Upper lobe of right lung (tissue), 1 donor: Measurements from ENCODE around the gene CDK12. TPM values are rescaled to one million over a fixed set of nuclear protein-coding genes. Genes with fewer than 3 reads are reported as not detected.
"Not testable (repeated sequence)": the region's sequence is repeated elsewhere in the genome, so short reads cannot be mapped to it uniquely, and the experiment has no call there.

Experiments used
- ATAC-seq: fragments of 200-7000 bp; cut with Tn5 transposase; one replicate; pipeline ENCODE4 v1.9.1; 2020; ENCODE audit warnings: mild to moderate bottlenecking, moderate library complexity
- DNase-seq: peaks from one replicate; pipeline ENCODE4 v3.0.0-alpha.2; 2020
- H3K27ac ChIP-seq: fragments of 200-600 bp; one replicate; pipeline ENCODE4 v1.8.0; 2022
- H3K27me3 ChIP-seq: fragments of 200-600 bp; one replicate; pipeline ENCODE4 v1.8.0; 2022; ENCODE audit warnings: mild to moderate bottlenecking
- H3K36me3 ChIP-seq: fragments of 200-600 bp; one replicate; pipeline ENCODE4 v1.8.0; 2022
- H3K4me1 ChIP-seq: fragments of 200-600 bp; one replicate; pipeline ENCODE4 v1.8.0; 2022
- H3K4me3 ChIP-seq: fragments of 200-600 bp; one replicate; pipeline ENCODE4 v1.8.0; 2022; ENCODE audit warnings: mild to moderate bottlenecking
- H3K9me3 ChIP-seq: fragments of 200-600 bp; one replicate; pipeline ENCODE4 v1.8.0; 2022
- intact Hi-C: fragments of 100-400 bp; cut with DNase I; formaldehyde crosslinking; loops from one replicate; pipeline ENCODE4 v1.11.0; 2022
- total RNA-seq: library from RNA; stranded (reverse); fragmentation: NEBNext Ultra II Directional; extraction: Animal tissue kit (Norgen Biotek cat#: 25700); gene quantifications from one replicate; pipeline ENCODE4 v1.2.1, GENCODE V29; 2021
- TF ChIP-seq, protein P1 (sequence below): fragments of 200-600 bp; IDR thresholded peaks from one replicate; pipeline ENCODE4 v1.8.0; 2022; ENCODE audit warnings: antibody characterized with exemption
- donor health status: DM: no; HTN: yes; CAD: no; lungs with severe emphysema.

CDK12 gene
- total RNA-seq, 1 donor from 2014 or later: 53.6 TPM

DNA sequence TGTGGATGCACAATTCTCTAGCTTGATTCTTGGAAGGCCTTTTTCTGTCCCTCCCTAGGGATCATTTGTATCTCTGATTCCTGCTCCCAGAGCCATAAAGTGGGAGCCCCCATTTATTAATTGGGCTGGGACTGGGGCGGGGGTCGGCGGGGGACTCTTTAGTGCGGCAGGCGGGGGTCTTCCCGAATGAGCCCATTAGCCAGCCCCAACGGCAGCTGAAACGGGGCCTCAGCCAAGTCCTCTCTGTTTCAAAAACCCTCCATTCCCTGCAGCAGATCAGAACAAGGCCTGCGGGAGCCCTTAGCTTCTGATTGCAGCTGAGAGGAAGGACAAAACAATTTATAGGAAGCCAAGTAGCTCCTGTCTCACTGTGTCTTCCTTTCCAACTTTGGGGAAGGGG is 79.3 kb downstream of the CDK12 start:
- no peak for DNase-seq
- Histone ChIP-seq H3K9me3 (no peaks in the 10 kb centered on the region), H3K4me1 (peaks cover 24% of the 10 kb centered on the region), H3K27ac (no peak overlapping the region), H3K4me3 (no peak overlapping the region), H3K36me3 (no peaks in the 10 kb centered on the region), H3K27me3 (no peaks in the 10 kb centered on the region)
- TF ChIP-seq, protein P1, sequence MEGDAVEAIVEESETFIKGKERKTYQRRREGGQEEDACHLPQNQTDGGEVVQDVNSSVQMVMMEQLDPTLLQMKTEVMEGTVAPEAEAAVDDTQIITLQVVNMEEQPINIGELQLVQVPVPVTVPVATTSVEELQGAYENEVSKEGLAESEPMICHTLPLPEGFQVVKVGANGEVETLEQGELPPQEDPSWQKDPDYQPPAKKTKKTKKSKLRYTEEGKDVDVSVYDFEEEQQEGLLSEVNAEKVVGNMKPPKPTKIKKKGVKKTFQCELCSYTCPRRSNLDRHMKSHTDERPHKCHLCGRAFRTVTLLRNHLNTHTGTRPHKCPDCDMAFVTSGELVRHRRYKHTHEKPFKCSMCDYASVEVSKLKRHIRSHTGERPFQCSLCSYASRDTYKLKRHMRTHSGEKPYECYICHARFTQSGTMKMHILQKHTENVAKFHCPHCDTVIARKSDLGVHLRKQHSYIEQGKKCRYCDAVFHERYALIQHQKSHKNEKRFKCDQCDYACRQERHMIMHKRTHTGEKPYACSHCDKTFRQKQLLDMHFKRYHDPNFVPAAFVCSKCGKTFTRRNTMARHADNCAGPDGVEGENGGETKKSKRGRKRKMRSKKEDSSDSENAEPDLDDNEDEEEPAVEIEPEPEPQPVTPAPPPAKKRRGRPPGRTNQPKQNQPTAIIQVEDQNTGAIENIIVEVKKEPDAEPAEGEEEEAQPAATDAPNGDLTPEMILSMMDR: no peak
- intact Hi-C loops: no loop called here
- no peak for ATAC-seq

DNA sequence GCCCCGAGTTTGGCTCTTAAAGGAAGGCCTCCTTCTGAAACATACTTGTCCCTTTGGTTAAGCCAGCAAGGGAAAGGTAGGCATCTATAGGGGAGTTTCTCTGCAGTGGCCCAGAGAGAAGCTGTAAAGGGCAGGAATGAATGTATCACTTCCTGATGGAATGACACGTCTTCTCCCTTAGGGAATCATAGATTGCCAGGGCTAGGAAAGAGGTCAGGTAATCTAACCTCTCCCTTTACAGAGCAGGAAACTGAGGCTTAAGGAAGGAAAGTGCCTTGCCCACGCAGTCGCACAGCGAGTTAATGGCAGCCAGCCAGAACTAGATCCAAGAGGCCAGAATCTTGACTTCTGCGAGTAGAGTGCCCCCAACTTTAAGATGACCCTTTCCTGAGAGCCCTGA is 80.4 kb downstream of the CDK12 start:
- DNase-seq (no peak), ATAC-seq (no peak)
- Histone ChIP-seq H3K4me1 (peaks cover 22% of the 10 kb centered on the region), H3K36me3 (peaks cover 7% of the 10 kb centered on the region), H3K27me3 (no peaks in the 10 kb centered on the region), H3K27ac (no peak overlapping the region), H3K4me3 (no peak overlapping the region), H3K9me3 (no peaks in the 10 kb centered on the region)
- intact Hi-C loops: no loop called here
- TF ChIP-seq, protein P1: no peak

DNA sequence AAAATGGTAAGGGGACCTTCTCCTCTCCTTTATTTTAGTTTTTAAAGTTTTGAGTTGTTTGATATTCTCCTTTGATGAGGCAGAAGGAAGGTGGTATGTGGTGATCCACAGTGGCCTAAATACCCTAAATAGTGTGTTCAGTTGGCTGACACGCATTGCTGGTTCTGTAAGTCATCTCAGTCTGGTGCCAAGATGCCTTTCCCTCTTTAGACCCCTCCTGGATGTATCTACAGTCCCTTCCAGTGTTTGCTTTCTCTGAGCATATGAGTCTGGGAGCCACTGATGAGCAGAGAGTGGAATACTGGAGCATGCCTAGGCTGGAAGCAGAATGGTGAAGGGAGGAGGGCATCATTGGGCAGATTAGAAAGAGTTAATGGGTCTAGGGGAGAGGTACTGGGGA is 81.9 kb downstream of the CDK12 start:
- Histone ChIP-seq H3K27me3 (no peaks in the 10 kb centered on the region), H3K4me3 (no peak overlapping the region), H3K9me3 (no peaks in the 10 kb centered on the region), H3K27ac (no peak overlapping the region), H3K4me1 (peaks cover 28% of the 10 kb centered on the region), H3K36me3 (peaks cover 22% of the 10 kb centered on the region)
- no peak for ATAC-seq
- intact Hi-C loops: no loop called here
- TF ChIP-seq, protein P1: no peak
- DNase-seq: no peak

DNA sequence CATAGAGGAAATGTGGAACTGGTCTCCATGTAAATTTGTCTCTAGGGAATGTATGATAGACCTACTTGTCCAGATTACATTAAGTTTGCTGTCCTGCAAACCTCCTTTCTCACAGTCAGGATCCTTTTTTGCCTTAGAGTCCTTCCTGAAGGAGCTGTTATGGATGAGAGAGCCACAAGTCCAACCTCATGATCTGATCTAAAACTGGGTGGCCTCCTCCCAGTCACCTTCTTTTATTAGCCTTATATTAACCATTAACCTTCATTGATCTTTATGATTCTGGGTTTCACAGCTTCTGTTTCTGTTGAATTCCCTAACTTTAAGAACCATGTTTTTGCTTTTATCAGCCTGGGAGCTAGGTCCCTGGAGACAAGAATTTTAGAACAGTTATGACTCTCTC is 82.4 kb downstream of the CDK12 start:
- TF ChIP-seq, protein P1: no peak
- Histone ChIP-seq H3K4me1 (peaks cover 25% of the 10 kb centered on the region), H3K4me3 (no peak overlapping the region), H3K27me3 (no peaks in the 10 kb centered on the region), H3K27ac (peak overlapping the region; percentile 11), H3K36me3 (peaks cover 25% of the 10 kb centered on the region), H3K9me3 (no peaks in the 10 kb centered on the region)
- DNase-seq (no peak), ATAC-seq (no peak)
- intact Hi-C loops: no loop called here

DNA sequence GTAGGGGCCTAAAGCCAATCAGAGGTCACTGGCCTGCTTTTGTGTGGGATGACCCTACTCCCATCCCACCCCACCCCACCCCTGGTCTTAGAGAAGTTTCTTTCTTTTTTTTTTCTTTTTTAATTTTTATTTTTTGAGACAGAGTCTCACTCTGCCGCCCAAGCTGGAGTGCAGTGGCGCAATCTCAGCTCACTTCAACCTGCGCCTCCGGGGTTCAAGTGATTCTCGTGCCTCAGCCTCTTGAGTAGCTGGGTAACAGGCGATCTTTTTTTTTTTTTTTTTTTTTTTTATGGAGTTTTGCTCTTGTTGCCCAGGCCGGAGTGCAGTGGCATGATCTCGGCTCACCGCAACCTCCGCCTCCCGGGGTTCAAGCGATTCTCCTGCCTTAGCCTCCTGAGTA is 83.1 kb downstream of the CDK12 start:
- H3K9me3 ChIP-seq, H3K4me3 ChIP-seq, intact Hi-C loops, H3K27me3 ChIP-seq, ATAC-seq: not testable (repeated sequence)
- peak; percentile 84 for DNase-seq
- Histone ChIP-seq H3K27ac (peak overlapping the region; percentile 11), H3K4me1 (peaks cover 19% of the 10 kb centered on the region), H3K36me3 (peaks cover 32% of the 10 kb centered on the region)

DNA sequence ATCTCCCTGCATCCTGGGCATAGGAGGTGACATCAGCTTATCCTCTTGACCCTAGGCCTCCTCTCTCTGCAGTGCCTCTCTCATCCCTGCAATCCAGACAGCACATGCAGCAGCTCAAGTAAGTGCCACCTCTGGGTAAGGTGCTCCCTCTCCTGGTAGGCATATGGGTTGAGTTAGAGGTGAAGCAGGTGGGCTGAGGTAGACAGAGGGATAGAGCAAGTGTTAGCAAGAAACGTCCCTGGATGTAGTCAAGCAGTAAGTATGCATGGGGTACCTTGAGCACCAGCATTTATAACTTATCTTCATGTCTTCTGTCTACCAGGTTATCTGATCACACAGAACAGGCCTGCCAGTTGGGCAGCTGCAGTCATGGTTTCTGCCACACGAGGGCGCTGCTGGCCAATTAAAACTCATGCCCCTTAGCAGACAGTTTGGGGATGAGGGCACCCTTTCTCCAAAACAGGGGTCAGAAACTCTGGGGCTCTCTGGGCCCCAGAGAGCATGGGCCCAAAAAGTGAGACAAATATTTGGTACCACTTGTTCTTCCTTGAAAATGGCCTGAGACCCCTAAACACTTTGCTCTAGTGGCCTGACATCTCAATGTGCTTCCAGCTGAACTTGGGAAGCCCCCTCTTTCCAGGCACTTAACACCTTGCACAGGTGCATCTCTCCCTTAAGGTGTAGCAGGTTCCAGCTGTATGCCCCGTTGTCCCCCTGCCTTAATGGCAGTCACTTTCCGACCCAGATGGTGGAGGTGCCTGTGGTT is 86.6 kb downstream of the CDK12 start:
- DNase-seq: peak; percentile 78
- H3K36me3 ChIP-seq: peaks cover 53% of the 10 kb centered on the region
- H3K27me3 ChIP-seq: no peaks in the 10 kb centered on the region
- no peak overlapping the region for H3K4me3 ChIP-seq
- no peaks in the 10 kb centered on the region for H3K9me3 ChIP-seq
- H3K27ac ChIP-seq: no peak overlapping the region
- TF ChIP-seq, protein P1: peak; percentile 93
- H3K4me1 ChIP-seq: peaks cover 7% of the 10 kb centered on the region
- peak; percentile 83 for ATAC-seq
- intact Hi-C loops: loop anchor here (5.0 kb wide), 1 partner anchor 74 kb away; no protein-coding TSS in a partner anchor
